ENCODE data around the gene ETV1.

Gene ETV1

GRCh38 chr7:13989126-13989948 is at the start of gene ETV1:
ETV1 (minus strand) TSS chr7:13989666; CDS start chr7:13989052, 614 bp downstream.
- 0 out of 2 replicates have a peak, but pooled peaks cover 4% of the 10 kb centered on the region for H3K27me3 ChIP-seq (replicated peaks; ENCODE audit: insufficient read depth, low read length)
- no peak for DNase-seq
- H3K4me3 ChIP-seq (ENCODE audit: low read length), result peak within 1 kb of the TSS; percentile 76
- H3K4me2 ChIP-seq (ENCODE audit: low read depth, low read length), result peak within 1 kb of the TSS; percentile 80
- H3K36me3 ChIP-seq (replicated peaks; ENCODE audit: insufficient read depth, low read length), result no peaks in the 10 kb centered on the region
- peaks cover 12% of the 10 kb centered on the region for H3F3A ChIP-seq (ENCODE audit: insufficient read depth, low read length)
- H3K9me3 ChIP-seq (replicated peaks; ENCODE audit: insufficient read depth, low read length), result no peaks in the 10 kb centered on the region
- no peak for TF ChIP-seq EZH2 (optimal IDR thresholded peaks at IDR 0.05; ENCODE audit: low read depth, low read length)
- TF ChIP-seq EZH2phosphoT487 (IDR thresholded peaks at IDR 0.05; ENCODE audit: low read length), result no peak
- TF ChIP-seq CTCF (IDR thresholded peaks at IDR 0.05; ENCODE audit: low read length), result no peak
- H3K4me1 ChIP-seq (ENCODE audit: low read length), result no peaks in the 10 kb centered on the region
- no peaks in the 10 kb centered on the region for H3K9me2 ChIP-seq (replicated peaks; ENCODE audit: insufficient read depth, low read length)
- no peaks in the 10 kb centered on the region for H3K79me2 ChIP-seq (ENCODE audit: low read length)
- no peaks in the 10 kb centered on the region for H4K20me1 ChIP-seq (ENCODE audit: insufficient read depth, low read length)
- H3K27ac ChIP-seq (ENCODE audit: low read length), result peak within 1 kb of the TSS; percentile 80
- peak within 1 kb of the TSS; percentile 75 for H3K9ac ChIP-seq (ENCODE audit: low read length)
- H2AFZ ChIP-seq (ENCODE audit: low read length), result peak within 1 kb of the TSS; percentile 84

GRCh38 chr7:14024406-14024805 is 34.9 kb upstream of the ETV1 start:
- Histone ChIP-seq H3F3A (ENCODE audit: insufficient read depth, low read length) (no peaks in the 10 kb centered on the region), H3K79me2 (ENCODE audit: low read length) (no peaks in the 10 kb centered on the region), H3K4me1 (ENCODE audit: low read length) (no peaks in the 10 kb centered on the region), H3K4me2 (ENCODE audit: low read depth, low read length) (no peak overlapping the region), H3K36me3 (replicated peaks; ENCODE audit: insufficient read depth, low read length) (no peaks in the 10 kb centered on the region), H3K9ac (ENCODE audit: low read length) (no peak overlapping the region), H3K4me3 (ENCODE audit: low read length) (no peak overlapping the region), H3K27ac (ENCODE audit: low read length) (no peak overlapping the region), H3K27me3 (replicated peaks; ENCODE audit: insufficient read depth, low read length) (no peaks in the 10 kb centered on the region), H2AFZ (ENCODE audit: low read length) (no peak overlapping the region), H3K9me3 (replicated peaks; ENCODE audit: insufficient read depth, low read length) (no peaks in the 10 kb centered on the region), H4K20me1 (ENCODE audit: insufficient read depth, low read length) (no peaks in the 10 kb centered on the region), H3K9me2 (replicated peaks; ENCODE audit: insufficient read depth, low read length) (no peaks in the 10 kb centered on the region)
- no peak for DNase-seq
- no peak for TF ChIP-seq CTCF (IDR thresholded peaks at IDR 0.05; ENCODE audit: low read length)
- TF ChIP-seq EZH2phosphoT487 (IDR thresholded peaks at IDR 0.05; ENCODE audit: low read length), result no peak
- TF ChIP-seq EZH2 (optimal IDR thresholded peaks at IDR 0.05; ENCODE audit: low read depth, low read length), result no peak

GRCh38 chr7:14023838-14024237 is 34.4 kb upstream of the ETV1 start:
- Histone ChIP-seq H3K4me3 (ENCODE audit: low read length) (no peak overlapping the region), H3K4me2 (ENCODE audit: low read depth, low read length) (no peak overlapping the region), H2AFZ (ENCODE audit: low read length) (no peak overlapping the region), H3F3A (ENCODE audit: insufficient read depth, low read length) (no peaks in the 10 kb centered on the region), H3K9me2 (replicated peaks; ENCODE audit: insufficient read depth, low read length) (no peaks in the 10 kb centered on the region), H3K9me3 (replicated peaks; ENCODE audit: insufficient read depth, low read length) (no peaks in the 10 kb centered on the region), H3K27me3 (replicated peaks; ENCODE audit: insufficient read depth, low read length) (no peaks in the 10 kb centered on the region), H3K4me1 (ENCODE audit: low read length) (no peaks in the 10 kb centered on the region), H3K9ac (ENCODE audit: low read length) (no peak overlapping the region), H4K20me1 (ENCODE audit: insufficient read depth, low read length) (no peaks in the 10 kb centered on the region), H3K36me3 (replicated peaks; ENCODE audit: insufficient read depth, low read length) (no peaks in the 10 kb centered on the region), H3K27ac (ENCODE audit: low read length) (no peak overlapping the region), H3K79me2 (ENCODE audit: low read length) (no peaks in the 10 kb centered on the region)
- no peak for DNase-seq
- TF ChIP-seq EZH2phosphoT487 (IDR thresholded peaks at IDR 0.05; ENCODE audit: low read length), result no peak

GRCh38 chr7:14023342-14023741 is 33.9 kb upstream of the ETV1 start:
- H3K36me3 ChIP-seq (replicated peaks; ENCODE audit: insufficient read depth, low read length), result no peaks in the 10 kb centered on the region
- H3K79me2 ChIP-seq (ENCODE audit: low read length), result no peaks in the 10 kb centered on the region

More at GRCh38 chr7:14023342-14023741, 33.9 kb upstream of the ETV1 start:
- no peak overlapping the region for H3K4me2 ChIP-seq (ENCODE audit: low read depth, low read length)
- TF ChIP-seq CTCF (IDR thresholded peaks at IDR 0.05; ENCODE audit: low read length) (no peak), EZH2phosphoT487 (IDR thresholded peaks at IDR 0.05; ENCODE audit: low read length) (no peak), EZH2 (optimal IDR thresholded peaks at IDR 0.05; ENCODE audit: low read depth, low read length) (no peak)
- no peaks in the 10 kb centered on the region for H3K9me3 ChIP-seq (replicated peaks; ENCODE audit: insufficient read depth, low read length)
- no peak overlapping the region for H3K27ac ChIP-seq (ENCODE audit: low read length)
- no peaks in the 10 kb centered on the region for H4K20me1 ChIP-seq (ENCODE audit: insufficient read depth, low read length)
- no peak for DNase-seq
- H3K4me3 ChIP-seq (ENCODE audit: low read length), result no peak overlapping the region
- H3K9ac ChIP-seq (ENCODE audit: low read length), result no peak overlapping the region
- H2AFZ ChIP-seq (ENCODE audit: low read length), result no peak overlapping the region
- no peaks in the 10 kb centered on the region for H3K27me3 ChIP-seq (replicated peaks; ENCODE audit: insufficient read depth, low read length)
- H3K9me2 ChIP-seq (replicated peaks; ENCODE audit: insufficient read depth, low read length), result no peaks in the 10 kb centered on the region
- H3F3A ChIP-seq (ENCODE audit: insufficient read depth, low read length), result no peaks in the 10 kb centered on the region
- H3K4me1 ChIP-seq (ENCODE audit: low read length), result no peaks in the 10 kb centered on the region

Data from MM.1S (cell line).